ENCODE data around the gene GDPGP1.
"Not testable (repeated sequence)": the region's sequence is repeated elsewhere in the genome, so short reads cannot be mapped to it uniquely, and the experiment has no call there.

Gene GDPGP1, protein sequence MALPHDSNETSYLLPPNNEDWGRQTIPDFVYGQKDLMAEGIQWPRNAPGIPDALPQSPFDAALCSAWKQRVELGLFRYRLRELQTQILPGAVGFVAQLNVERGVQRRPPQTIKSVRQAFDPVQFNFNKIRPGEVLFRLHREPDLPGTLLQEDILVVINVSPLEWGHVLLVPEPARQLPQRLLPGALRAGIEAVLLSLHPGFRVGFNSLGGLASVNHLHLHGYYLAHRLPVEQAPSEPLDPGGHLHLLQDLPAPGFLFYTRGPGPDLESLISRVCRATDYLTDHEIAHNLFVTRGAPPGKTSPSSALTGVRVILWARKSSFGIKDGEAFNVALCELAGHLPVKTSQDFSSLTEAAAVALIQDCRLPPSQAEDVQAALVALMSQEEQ

DNA sequence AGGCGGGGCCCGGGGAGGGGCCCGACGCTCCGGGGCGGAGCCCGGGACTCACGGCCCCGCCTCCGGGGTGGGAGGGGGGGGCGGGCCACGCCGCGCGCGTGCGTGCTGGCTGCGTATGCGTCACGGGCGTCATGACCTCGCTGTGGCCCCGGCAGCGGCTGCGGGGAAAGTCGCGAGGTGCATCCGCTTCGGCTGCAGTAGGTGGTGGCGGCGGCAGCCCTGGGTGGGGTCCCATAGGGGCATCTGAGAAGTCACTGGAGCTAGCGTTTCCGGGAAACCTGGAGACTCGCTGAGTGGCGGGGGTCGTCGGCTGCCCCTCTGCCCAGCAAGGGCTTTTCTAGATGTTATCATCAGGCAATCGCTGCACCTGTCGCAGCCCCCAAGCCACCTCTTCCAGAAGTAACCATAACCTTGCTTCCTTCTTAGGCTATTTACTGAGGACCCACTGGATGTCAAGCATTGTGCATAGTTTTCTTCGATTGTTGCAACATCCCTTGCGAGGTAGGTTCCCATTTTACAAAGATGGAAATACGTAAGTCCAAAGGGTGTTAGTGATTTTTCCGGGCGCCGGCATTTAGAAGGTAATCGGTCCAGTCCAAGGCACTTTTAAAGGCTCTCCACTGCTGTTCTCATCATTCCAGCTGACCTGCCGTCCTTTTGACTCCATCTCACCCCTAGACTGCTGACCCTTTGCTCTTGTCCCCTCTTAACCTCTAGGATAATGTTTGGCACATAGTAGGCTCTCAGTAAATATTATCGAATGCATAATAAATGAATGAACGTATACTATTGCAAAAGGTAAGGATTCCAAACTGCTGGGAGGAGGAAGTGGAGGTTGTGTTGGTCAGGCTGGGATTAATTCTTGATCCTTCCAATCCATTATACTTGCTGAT lies at the start of gene GDPGP1:
GDPGP1 (plus strand) TSS at position 114 of the 893 bp plus-strand sequence. CDS start 6,700 bp downstream, outside the sequence.
- DNase-seq (ENCODE audit: low read depth in 2 of 2) = no peak

- peak; percentile 30 to 34 for DNase-seq (ENCODE audit: low read depth in 2 of 2)
These were observed 49.0 kb upstream of the GDPGP1 start for GRCh38 chr15:90184786-90185704.

GRCh38 chr15:90187257-90187868 lies 46.6 kb upstream of the GDPGP1 start:
- DNase-seq (ENCODE audit: low read depth in 2 of 2) = no peak

DNA sequence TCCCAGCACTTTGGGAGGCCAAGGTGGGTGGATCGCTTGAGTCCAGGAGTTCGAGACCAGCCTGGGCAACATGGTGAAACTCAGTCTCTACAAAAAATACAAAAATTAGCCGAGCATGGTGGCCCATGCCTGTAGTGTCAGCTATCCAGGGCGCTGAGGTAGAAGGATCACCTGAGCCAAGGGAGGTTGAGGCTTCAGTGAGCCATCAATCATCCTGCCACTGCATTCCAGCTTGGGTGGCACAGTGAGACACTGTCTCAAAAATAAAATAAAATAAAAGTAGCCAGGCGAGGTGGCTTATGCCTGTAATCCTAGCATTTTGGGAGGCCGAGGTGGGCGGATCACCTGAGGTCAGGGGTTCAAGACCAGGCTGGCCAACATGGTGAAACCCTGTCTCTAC lies 45.9 kb upstream of the GDPGP1 start:
- not testable (repeated sequence) for DNase-seq (ENCODE audit: low read depth in 2 of 2)

DNA sequence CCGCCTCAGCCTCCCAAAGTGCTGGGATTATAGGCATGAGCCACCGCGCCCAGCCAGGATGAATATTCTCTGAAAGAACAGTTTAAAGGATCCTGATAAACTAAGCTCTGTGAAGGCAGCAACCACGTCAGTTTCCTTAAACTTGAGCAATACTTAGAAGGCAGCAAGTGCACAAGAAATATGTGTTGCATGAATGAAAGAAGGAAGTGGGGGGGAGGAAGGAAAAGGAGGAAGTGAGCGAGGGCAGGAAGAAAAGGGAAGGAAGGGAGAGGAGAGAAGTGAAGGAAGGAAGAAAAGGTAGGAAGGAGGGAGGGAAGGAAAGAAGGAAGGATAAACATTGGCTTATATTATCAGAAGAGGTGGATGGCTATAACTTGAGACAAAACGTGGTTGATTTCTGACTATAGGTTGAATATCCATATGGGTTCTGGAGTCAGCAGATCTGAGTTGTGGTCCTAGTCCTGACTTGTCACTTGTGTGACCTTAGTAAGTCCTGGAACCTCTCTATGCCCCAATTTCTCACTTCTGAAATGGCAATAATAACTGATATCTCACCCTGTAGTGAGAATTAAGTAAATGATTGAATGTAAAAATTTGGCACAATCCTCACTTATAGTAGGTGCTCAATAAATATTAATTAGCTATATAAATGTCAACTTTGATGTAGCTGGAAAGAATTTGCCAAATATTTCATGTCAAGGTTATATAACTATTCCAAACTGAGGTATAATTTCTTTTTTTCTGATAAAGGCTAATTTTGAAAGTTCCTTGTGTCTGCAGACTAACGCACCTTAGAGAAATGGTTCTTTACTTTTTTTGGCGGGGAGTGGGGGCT lies 44.9 kb upstream of the GDPGP1 start:
- DNase-seq (ENCODE audit: low read depth in 2 of 2) = no peak

DNA sequence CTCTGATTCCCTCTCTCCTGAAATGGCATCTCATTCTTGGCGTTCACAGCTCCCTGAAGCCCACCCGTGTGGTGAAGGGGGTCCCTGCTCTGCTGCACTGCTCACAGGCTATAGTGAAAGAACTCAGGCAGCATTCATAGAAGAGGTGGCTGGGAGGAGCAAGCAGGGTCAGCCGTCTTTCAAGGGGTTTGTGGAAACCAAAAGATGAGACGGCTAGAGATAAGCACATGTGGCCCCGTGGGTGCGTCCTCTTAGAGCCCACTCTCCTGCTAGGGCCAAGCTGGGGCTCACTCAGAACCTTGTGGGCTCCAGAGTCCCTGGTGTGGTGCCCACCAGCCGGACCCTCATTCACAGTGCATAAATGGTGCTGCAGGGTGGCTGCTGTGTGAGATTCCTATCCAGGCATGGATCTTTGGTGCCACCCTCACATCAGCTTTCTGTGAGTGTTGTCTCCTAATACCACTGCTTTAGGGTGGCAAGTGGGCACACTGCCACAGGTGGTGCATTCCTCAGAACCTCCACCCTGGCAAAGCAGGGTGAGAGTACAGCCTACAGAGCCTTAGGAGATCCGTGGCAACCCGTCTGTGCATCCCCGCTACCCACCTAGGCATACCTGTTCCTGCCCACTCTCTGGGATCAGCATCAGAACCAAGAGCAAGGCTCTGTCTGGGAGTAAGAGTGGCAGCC lies 44.1 kb upstream of the GDPGP1 start:
- DNase-seq (ENCODE audit: low read depth in 2 of 2) = no peak

- no peak for DNase-seq (ENCODE audit: low read depth in 2 of 2)
These were observed 43.2 kb upstream of the GDPGP1 start for GRCh38 chr15:90190606-90191343.

- DNase-seq (ENCODE audit: low read depth in 2 of 2) = no peak
These were observed 42.7 kb upstream of the GDPGP1 start for GRCh38 chr15:90191344-90191687.

GRCh38 chr15:90191794-90192509 lies 42.1 kb upstream of the GDPGP1 start:
- DNase-seq (ENCODE audit: low read depth in 2 of 2) = no peak

DNA sequence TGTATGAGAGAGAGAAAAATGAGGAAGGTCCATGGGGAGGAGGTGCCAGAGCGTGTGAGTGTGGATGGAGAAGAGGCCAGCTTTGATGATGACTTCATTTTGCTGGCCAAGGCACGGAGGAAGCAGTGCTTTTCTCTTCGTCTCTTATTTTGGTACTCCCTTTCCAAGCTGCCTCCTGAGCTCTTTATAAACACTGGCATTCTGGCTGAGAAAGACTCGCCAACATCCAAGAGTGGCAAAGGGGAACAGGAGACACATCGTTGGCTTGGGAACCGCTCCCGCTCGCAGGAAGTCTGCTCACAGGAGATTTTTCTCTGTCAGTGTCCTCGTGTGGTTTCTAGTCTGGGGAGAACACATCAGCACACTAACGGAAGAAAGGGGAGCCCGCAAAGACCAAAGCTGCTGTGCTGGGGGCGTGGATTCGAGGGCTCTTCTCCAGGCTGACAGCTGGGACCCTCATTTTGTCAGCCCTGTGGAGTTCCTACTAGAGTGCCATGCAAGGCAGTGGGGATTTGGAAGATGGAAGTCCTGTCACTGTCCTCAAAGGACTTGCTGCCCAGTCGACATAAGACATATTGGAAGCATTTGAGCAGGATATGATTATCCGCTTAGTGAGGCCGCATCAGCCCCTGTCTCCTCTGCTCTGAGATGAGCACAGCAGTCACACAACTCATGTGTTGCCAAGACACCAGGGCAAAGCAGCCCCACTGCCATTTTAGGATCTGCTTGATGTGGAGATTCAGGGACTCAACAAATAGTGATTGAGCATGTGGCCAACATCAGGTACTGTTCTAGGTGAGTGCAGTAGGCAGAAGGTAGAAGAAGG lies 40.8 kb upstream of the GDPGP1 start:
- DNase-seq (ENCODE audit: low read depth in 2 of 2) = no peak

DNA sequence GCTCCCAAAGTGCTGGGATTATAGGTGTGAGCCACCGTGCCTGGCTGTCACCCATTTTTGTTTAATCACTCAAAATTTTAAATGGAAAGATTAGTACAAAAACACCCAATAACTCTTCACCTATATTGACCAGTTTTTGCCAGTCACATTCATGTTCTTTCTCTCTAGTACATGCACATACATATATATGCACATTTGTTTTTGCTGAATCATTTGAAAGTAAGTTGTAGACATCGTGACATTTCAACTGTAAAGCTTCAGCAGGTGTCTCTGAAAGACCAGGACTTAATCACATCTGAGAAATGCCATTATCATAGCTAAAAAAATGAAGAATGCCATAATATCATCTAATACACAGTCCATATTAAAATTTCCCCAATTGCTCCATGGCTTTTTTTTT lies 39.4 kb upstream of the GDPGP1 start:
- no peak for DNase-seq (ENCODE audit: low read depth in 2 of 2)

DNA sequence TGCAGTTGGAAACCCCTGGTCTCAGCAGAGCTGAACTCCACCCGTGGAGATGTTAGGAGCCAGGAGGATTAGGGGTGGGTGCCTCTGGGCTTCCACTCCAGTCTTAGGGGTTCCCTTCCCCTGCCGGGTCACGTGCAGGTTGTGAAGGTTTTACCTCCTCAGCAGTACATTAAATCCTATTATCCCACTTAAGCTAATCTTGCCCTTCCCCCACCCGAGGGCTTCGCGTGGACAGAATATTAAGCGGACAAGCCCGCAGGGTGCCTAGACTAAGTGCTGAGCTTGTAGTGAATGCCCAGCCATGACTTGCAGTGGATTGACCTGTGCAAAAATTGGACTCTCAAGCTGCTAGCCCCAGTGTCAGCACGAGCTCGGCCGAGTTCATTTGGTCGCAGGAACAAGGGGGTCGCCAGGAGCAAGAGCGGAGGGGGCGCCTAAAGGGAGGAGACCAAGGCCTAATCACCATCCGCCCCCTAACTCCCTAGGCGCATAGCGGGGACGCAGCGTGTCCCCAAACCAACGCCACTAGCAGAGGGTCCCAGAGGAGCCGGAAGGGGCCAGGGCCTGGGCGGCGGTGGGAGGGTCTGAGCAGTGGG lies 33.4 kb upstream of the GDPGP1 start:
- DNase-seq (ENCODE audit: low read depth in 2 of 2) = no peak

GRCh38 chr15:90201130-90201943 lies 32.7 kb upstream of the GDPGP1 start, which contains the start of gene SEMA4B:
TSS of gene SEMA4B (plus strand) at chr15:90201330. CDS start at chr15:90201579, 249 bp downstream.
- peak; percentile 42 to 55 for DNase-seq (ENCODE audit: low read depth in 2 of 2)

GRCh38 chr15:90201944-90202375 lies 32.0 kb upstream of the GDPGP1 start:
- DNase-seq (ENCODE audit: low read depth in 2 of 2) = no peak

GRCh38 chr15:90202929-90203328 lies 31.1 kb upstream of the GDPGP1 start:
- no peak for DNase-seq (ENCODE audit: low read depth in 2 of 2)

DNA sequence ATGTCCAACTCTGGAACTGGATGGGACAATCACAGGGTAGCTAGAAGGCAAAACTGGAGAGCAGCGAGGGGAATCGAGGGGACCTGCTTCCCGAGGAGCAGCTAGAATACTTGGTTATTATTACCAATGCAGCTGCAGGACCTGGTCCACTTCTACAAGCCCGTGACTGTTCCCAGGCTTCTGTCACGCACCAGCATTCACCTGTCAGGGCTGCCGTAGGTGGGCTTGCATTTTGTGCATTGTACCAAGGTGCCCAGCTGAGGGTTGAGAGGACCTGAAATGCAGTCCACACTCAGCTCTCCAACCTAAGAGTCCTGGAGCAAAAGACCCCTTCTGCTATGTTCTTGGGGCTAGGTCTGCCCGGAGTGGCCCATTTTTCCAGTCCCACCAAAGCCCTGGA lies 30.5 kb upstream of the GDPGP1 start:
- DNase-seq (ENCODE audit: low read depth in 2 of 2) = no peak
